ENCODE measurements around the gene KANK2. TPM values are rescaled to one million over a fixed set of nuclear protein-coding genes. Genes with fewer than 3 reads are reported as not detected.
A peak's percentile ranks its signal among the peaks of the same experiment; 100 is the strongest.

Gene KANK2
- total and polyA plus RNA-seq, 2 of the 13 experiments (the other 11 are each of a cell fraction or from before 2014, with no cell fraction given), result 5.7 to 12.9 TPM

DNA sequence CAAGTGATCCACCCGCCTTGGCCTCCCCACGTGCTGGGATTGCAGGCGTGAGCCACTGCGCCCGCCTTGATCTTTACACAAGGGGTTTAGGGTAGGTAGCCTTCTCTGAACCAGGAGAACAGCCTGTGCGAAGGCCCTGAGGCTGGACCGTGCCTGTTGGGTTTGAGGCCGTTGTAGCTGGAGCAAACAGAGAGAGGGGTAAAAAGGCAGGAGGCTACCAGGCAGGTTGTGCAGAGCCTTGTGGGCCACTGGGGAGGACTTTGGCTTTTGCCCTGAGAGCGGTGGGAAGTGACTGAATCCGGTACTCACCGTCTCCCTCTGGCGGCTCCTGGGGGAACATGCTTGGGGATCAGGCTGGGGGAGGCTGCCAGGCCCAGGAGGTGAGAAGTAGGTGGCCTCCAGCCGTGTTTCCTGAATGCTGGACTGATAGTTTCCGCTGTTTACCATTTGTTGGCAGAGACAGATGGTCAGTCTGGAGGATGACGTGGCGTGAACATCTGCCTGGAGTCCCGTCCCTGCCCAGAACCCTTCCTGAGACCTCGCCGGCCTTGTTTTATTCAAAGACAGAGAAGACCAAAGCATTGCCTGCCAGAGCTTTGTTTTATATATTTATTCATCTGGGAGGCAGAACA is 66.4 kb downstream of the KANK2 start (continued):
- TF ChIP-seq, protein P1, sequence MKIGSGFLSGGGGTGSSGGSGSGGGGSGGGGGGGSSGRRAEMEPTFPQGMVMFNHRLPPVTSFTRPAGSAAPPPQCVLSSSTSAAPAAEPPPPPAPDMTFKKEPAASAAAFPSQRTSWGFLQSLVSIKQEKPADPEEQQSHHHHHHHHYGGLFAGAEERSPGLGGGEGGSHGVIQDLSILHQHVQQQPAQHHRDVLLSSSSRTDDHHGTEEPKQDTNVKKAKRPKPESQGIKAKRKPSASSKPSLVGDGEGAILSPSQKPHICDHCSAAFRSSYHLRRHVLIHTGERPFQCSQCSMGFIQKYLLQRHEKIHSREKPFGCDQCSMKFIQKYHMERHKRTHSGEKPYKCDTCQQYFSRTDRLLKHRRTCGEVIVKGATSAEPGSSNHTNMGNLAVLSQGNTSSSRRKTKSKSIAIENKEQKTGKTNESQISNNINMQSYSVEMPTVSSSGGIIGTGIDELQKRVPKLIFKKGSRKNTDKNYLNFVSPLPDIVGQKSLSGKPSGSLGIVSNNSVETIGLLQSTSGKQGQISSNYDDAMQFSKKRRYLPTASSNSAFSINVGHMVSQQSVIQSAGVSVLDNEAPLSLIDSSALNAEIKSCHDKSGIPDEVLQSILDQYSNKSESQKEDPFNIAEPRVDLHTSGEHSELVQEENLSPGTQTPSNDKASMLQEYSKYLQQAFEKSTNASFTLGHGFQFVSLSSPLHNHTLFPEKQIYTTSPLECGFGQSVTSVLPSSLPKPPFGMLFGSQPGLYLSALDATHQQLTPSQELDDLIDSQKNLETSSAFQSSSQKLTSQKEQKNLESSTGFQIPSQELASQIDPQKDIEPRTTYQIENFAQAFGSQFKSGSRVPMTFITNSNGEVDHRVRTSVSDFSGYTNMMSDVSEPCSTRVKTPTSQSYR (CRISPR knock-in tag; IDR thresholded peaks at IDR 0.05; ENCODE audit: borderline replicate concordance), result no peak
- TF ChIP-seq ZFP1 (CRISPR knock-in tag; IDR thresholded peaks at IDR 0.05), result 0 out of 2 replicates have a peak, but pooled peaks have one; percentile 26
- TF ChIP-seq, protein P2, sequence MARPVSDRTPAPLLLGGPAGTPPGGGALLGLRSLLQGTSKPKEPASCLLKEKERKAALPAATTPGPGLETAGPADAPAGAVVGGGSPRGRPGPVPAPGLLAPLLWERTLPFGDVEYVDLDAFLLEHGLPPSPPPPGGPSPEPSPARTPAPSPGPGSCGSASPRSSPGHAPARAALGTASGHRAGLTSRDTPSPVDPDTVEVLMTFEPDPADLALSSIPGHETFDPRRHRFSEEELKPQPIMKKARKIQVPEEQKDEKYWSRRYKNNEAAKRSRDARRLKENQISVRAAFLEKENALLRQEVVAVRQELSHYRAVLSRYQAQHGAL (CRISPR knock-in tag; IDR thresholded peaks at IDR 0.05; ENCODE audit: not compliant biosample characterization), result no peak
- no peak for TF ChIP-seq HMGA1 (CRISPR knock-in tag; conservative IDR thresholded peaks at IDR 0.05)
- TF ChIP-seq IKZF1 (IDR thresholded peaks at IDR 0.05), result no peak
- no peak for TF ChIP-seq ZNF678 (CRISPR knock-in tag; IDR thresholded peaks at IDR 0.05)
- TF ChIP-seq, protein P3, sequence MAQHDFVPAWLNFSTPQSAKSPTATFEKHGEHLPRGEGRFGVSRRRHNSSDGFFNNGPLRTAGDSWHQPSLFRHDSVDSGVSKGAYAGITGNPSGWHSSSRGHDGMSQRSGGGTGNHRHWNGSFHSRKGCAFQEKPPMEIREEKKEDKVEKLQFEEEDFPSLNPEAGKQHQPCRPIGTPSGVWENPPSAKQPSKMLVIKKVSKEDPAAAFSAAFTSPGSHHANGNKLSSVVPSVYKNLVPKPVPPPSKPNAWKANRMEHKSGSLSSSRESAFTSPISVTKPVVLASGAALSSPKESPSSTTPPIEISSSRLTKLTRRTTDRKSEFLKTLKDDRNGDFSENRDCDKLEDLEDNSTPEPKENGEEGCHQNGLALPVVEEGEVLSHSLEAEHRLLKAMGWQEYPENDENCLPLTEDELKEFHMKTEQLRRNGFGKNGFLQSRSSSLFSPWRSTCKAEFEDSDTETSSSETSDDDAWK (CRISPR knock-in tag; IDR thresholded peaks at IDR 0.05), result no peak
- 0 out of 2 replicates have a peak, but pooled peaks have one; percentile 18 for TF ChIP-seq CBFB (CRISPR knock-in tag; IDR thresholded peaks at IDR 0.05)
- peak; percentile 53; the same call in 1 of the 2 replicates for TF ChIP-seq BORCS8-MEF2B (CRISPR knock-in tag; IDR thresholded peaks at IDR 0.05)
- TF ChIP-seq, protein P4, sequence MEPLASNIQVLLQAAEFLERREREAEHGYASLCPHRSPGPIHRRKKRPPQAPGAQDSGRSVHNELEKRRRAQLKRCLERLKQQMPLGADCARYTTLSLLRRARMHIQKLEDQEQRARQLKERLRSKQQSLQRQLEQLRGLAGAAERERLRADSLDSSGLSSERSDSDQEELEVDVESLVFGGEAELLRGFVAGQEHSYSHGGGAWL (CRISPR knock-in tag; IDR thresholded peaks at IDR 0.05), result no peak
- TF ChIP-seq MZF1 (CRISPR knock-in tag; IDR thresholded peaks at IDR 0.05; ENCODE audit: borderline replicate concordance), result no peak
- TF ChIP-seq SOX13 (IDR thresholded peaks at IDR 0.05), result no peak
- TF ChIP-seq SOX13 (CRISPR knock-in tag; conservative IDR thresholded peaks at IDR 0.05 in 1 of 2, IDR thresholded peaks at IDR 0.05 in 1 of 2), result no peak; a peak in 1 of 4 replicates
- no peak for TF ChIP-seq ZNF7 (CRISPR knock-in tag; IDR thresholded peaks at IDR 0.05)
- TF ChIP-seq IRX3 (CRISPR knock-in tag; IDR thresholded peaks at IDR 0.05; ENCODE audit: borderline replicate concordance, low read depth), result no peak
- TF ChIP-seq, protein P5, sequence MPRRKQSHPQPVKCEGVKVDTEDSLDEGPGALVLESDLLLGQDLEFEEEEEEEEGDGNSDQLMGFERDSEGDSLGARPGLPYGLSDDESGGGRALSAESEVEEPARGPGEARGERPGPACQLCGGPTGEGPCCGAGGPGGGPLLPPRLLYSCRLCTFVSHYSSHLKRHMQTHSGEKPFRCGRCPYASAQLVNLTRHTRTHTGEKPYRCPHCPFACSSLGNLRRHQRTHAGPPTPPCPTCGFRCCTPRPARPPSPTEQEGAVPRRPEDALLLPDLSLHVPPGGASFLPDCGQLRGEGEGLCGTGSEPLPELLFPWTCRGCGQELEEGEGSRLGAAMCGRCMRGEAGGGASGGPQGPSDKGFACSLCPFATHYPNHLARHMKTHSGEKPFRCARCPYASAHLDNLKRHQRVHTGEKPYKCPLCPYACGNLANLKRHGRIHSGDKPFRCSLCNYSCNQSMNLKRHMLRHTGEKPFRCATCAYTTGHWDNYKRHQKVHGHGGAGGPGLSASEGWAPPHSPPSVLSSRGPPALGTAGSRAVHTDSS (CRISPR knock-in tag; conservative IDR thresholded peaks at IDR 0.05), result no peak
- TF ChIP-seq NCOA1 (CRISPR knock-in tag; IDR thresholded peaks at IDR 0.05), result no peak
- no peak for TF ChIP-seq NAIF1 (CRISPR knock-in tag; IDR thresholded peaks at IDR 0.05; ENCODE audit: borderline replicate concordance)
- no peak for TF ChIP-seq PAF1 (CRISPR knock-in tag; IDR thresholded peaks at IDR 0.05)
- peak; percentile 42; the same call in 1 of the 2 replicates for TF ChIP-seq RXRB (CRISPR knock-in tag; IDR thresholded peaks at IDR 0.05; ENCODE audit: borderline replicate concordance)
- no peak for TF ChIP-seq NFE2L2 (IDR thresholded peaks at IDR 0.05; ENCODE audit: low read length)
- no peak for TF ChIP-seq ZNF30 (CRISPR knock-in tag; IDR thresholded peaks at IDR 0.05)
- peak; percentile 78 for TF ChIP-seq TARDBP (CRISPR knock-in tag; IDR thresholded peaks at IDR 0.05)
- TF ChIP-seq KDM3A (CRISPR knock-in tag; IDR thresholded peaks at IDR 0.05; ENCODE audit: low read depth), result 0 out of 2 replicates have a peak, but pooled peaks have one; percentile 25

Measured in HepG2 (cell line).